GM18498 (cell line): ENCODE data around the gene SRGAP1.

ENCODE experiments used
- ATAC-seq: cut with Tn5 transposase; IDR thresholded peaks from one replicate; pipeline ENCODE4 v1.9.1; 2021; ENCODE audit warnings: mild to moderate bottlenecking, moderate library complexity; ENCODE audit not compliant: unreplicated experiment

The SRGAP1 gene

GRCh38 chr12:63844391-63845341 lies at the start of gene SRGAP1:
Gene SRGAP1 (plus strand): TSS chr12:63844700. CDS start chr12:63844817, 117 bp downstream.
- ATAC-seq, result no peak

- no peak for ATAC-seq
Observed at GRCh38 chr12:63795032-63795687, 49.3 kb upstream of the SRGAP1 start.

- no peak for ATAC-seq
Observed at GRCh38 chr12:63795944-63796343, 48.6 kb upstream of the SRGAP1 start.

- ATAC-seq, result no peak
Observed at GRCh38 chr12:63802012-63802608, 42.4 kb upstream of the SRGAP1 start.

- no peak for ATAC-seq
Observed at GRCh38 chr12:63804746-63805145, 39.8 kb upstream of the SRGAP1 start.

- no peak for ATAC-seq
Observed at GRCh38 chr12:63805704-63806672, 38.5 kb upstream of the SRGAP1 start.

GRCh38 chr12:63808631-63809030 lies 35.9 kb upstream of the SRGAP1 start:
- ATAC-seq, result no peak

- ATAC-seq, result no peak
Observed at GRCh38 chr12:63809566-63809965, 34.9 kb upstream of the SRGAP1 start.

GRCh38 chr12:63811334-63811733 lies 33.2 kb upstream of the SRGAP1 start:
- no peak for ATAC-seq

- ATAC-seq, result no peak
Observed at GRCh38 chr12:63811755-63812154, 32.7 kb upstream of the SRGAP1 start.

GRCh38 chr12:63814146-63814772 lies 30.2 kb upstream of the SRGAP1 start:
- peak; percentile 48 for ATAC-seq

- ATAC-seq, result no peak
Observed at GRCh38 chr12:63815482-63815852, 29.0 kb upstream of the SRGAP1 start.

- no peak for ATAC-seq
Observed at GRCh38 chr12:63816031-63816430, 28.5 kb upstream of the SRGAP1 start.

- no peak for ATAC-seq
Observed at GRCh38 chr12:63820427-63820826, 24.1 kb upstream of the SRGAP1 start.

- no peak for ATAC-seq
Observed at GRCh38 chr12:63821781-63822251, 22.7 kb upstream of the SRGAP1 start.

GRCh38 chr12:63822352-63822751 lies 22.1 kb upstream of the SRGAP1 start:
- ATAC-seq, result no peak

- ATAC-seq, result no peak
Observed at GRCh38 chr12:63823040-63823439, 21.5 kb upstream of the SRGAP1 start.

- peak; percentile 74 for ATAC-seq
Observed at GRCh38 chr12:63826006-63826585, 18.4 kb upstream of the SRGAP1 start.

GRCh38 chr12:63828867-63829266 lies 15.6 kb upstream of the SRGAP1 start:
- no peak for ATAC-seq

GRCh38 chr12:63836046-63836445 lies 8.5 kb upstream of the SRGAP1 start:
- no peak for ATAC-seq
